ENCODE measurements around the gene EDEM2. TPM values are rescaled to one million over a fixed set of nuclear protein-coding genes. Genes with fewer than 3 reads are reported as not detected.
"Not testable (repeated sequence)": the region's sequence is repeated elsewhere in the genome, so short reads cannot be mapped to it uniquely, and the experiment has no call there.

Gene EDEM2
- total RNA-seq, 1 donor from 2014 or later: 20.3 TPM

GRCh38 chr20:35087791-35088190 is 59.3 kb downstream of the EDEM2 start:
- intact Hi-C loops (cut with DNase I): no loop called here
- H3K4me1 ChIP-seq: peaks cover 0 to 24% of the 10 kb centered on the region in 2 donors
- TF ChIP-seq CTCF (IDR thresholded peaks at IDR 0.05): no peak

GRCh38 chr20:35087355-35087754 is 59.8 kb downstream of the EDEM2 start:
- peaks cover 4 to 5% of the 10 kb centered on the region in 2 donors for H3K36me3 ChIP-seq
- no peaks in the 10 kb centered on the region for H3K27me3 ChIP-seq
- no peaks in the 10 kb centered on the region for H3K9me3 ChIP-seq
- intact Hi-C loops (cut with DNase I): no loop called here
- H3K27ac ChIP-seq: no peak overlapping the region
- no peak for TF ChIP-seq CTCF (IDR thresholded peaks at IDR 0.05)
- H3K4me1 ChIP-seq: peaks cover 0 to 24% of the 10 kb centered on the region in 2 donors
- DNase-seq (ENCODE audit: low spot score in 2 of 2): no peak
- H3K4me3 ChIP-seq: no peak overlapping the region

More at GRCh38 chr20:35087791-35088190, 59.3 kb downstream of the EDEM2 start:
- no peak overlapping the region for H3K27ac ChIP-seq
- H3K36me3 ChIP-seq: peaks cover 4 to 5% of the 10 kb centered on the region in 2 donors
- H3K9me3 ChIP-seq: no peaks in the 10 kb centered on the region
- H3K27me3 ChIP-seq: no peaks in the 10 kb centered on the region
- DNase-seq (ENCODE audit: low spot score in 2 of 2): no peak
- H3K4me3 ChIP-seq: no peak overlapping the region

- H3K27ac ChIP-seq: no peak overlapping the region
- no peaks in the 10 kb centered on the region for H3K27me3 ChIP-seq
- H3K4me1 ChIP-seq: peaks cover 0 to 24% of the 10 kb centered on the region in 2 donors
- no peak overlapping the region for H3K4me3 ChIP-seq
- intact Hi-C loops (cut with DNase I): no loop called here
- H3K36me3 ChIP-seq: peaks cover 4 to 5% of the 10 kb centered on the region in 2 donors
- no peak for DNase-seq (ENCODE audit: low spot score in 2 of 2)
- no peaks in the 10 kb centered on the region for H3K9me3 ChIP-seq
- no peak for TF ChIP-seq CTCF (IDR thresholded peaks at IDR 0.05)
Observed at GRCh38 chr20:35085477-35086225, 61.5 kb downstream of the EDEM2 start.

- no peaks in the 10 kb centered on the region for H3K9me3 ChIP-seq
- no peak for DNase-seq (ENCODE audit: low spot score in 2 of 2)
- H3K4me3 ChIP-seq: no peak overlapping the region
- H3K36me3 ChIP-seq: peaks cover 4 to 5% of the 10 kb centered on the region in 2 donors
- intact Hi-C loops (cut with DNase I): no loop called here
- H3K4me1 ChIP-seq: peaks cover 0 to 27% of the 10 kb centered on the region in 2 donors
- no peak for TF ChIP-seq CTCF (IDR thresholded peaks at IDR 0.05)
- H3K27me3 ChIP-seq: no peaks in the 10 kb centered on the region
- no peak overlapping the region for H3K27ac ChIP-seq
Observed at GRCh38 chr20:35084998-35085397, 62.1 kb downstream of the EDEM2 start.

GRCh38 chr20:35080348-35080642 is 66.8 kb downstream of the EDEM2 start:
- DNase-seq (ENCODE audit: low spot score in 2 of 2); H3K27ac ChIP-seq; intact Hi-C loops (cut with DNase I); H3K9me3 ChIP-seq; H3K27me3 ChIP-seq; H3K4me3 ChIP-seq: not testable (repeated sequence)
- Histone ChIP-seq H3K4me1 (peaks cover 0 to 14% of the 10 kb centered on the region in 2 donors), H3K36me3 (peaks cover 24 to 27% of the 10 kb centered on the region in 2 donors)

- Histone ChIP-seq H3K4me1 (peaks cover 0 to 14% of the 10 kb centered on the region in 2 donors), H3K9me3 (no peaks in the 10 kb centered on the region), H3K27me3 (no peaks in the 10 kb centered on the region), H3K36me3 (peaks cover 24 to 29% of the 10 kb centered on the region in 2 donors), H3K4me3 (no peak overlapping the region), H3K27ac (no peak overlapping the region)
- no peak for DNase-seq (ENCODE audit: low spot score in 2 of 2)
- no peak for TF ChIP-seq CTCF (IDR thresholded peaks at IDR 0.05)
- intact Hi-C loops (cut with DNase I): no loop called here
Observed at GRCh38 chr20:35079472-35080347, 67.4 kb downstream of the EDEM2 start.

Measured in ascending aorta (tissue), 2 donors.